ENCODE measurements around the gene KIF6.

The KIF6 gene

DNA sequence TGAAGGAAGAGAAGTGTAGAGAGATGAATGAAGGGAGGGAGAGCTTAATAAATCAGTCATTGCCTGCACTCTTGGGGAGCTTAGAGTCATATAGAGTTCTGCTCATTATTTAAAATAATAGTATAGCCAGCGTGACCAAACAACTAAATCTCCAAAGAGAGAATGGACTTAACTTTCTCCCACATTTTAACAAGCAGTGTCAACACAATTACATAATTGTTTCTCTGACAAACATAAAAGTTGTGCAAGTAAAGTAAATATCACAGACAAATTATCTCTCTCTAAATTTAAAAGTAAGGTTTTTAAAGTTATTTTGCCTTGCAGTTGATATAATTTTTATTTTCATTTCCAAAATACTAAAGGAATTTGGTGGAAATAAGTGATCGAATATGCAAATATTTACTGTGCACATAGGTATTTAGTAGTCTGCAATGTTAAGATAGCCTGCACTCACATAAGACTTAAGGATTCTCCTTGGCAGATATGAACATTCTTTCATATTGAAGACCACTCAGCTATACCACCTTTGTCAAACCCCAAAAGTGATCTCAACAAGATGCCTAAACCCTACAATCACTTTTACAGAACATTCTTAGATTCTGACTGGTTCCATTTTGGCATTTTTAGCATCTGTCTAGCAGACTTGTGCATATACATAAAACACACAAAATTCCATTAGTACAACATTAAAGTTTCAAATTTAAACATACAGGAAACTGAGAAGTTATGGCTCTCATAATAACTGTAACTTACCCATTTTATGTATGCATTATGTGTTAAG, 67.7 kb downstream of the KIF6 start:
- no peak for DNase-seq

DNA sequence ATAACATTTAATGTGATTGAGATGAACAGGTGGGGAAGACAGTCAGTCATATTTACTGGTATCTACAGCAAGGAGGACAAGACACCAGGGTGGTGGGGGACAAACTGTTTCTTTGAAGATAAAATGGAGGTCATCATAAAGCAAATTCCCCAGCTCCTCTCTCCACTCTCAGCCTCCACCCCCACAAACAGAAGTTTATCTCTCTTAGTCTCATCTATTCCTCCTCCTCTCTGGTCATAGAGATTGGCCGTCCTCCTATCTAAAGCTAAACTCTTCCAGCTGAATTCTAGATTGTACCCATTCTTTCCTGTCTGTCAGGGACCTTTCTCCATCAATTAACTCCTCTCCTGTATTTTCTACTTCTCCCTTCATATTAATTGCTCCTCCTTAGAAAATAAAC, 71.1 kb downstream of the KIF6 start:
- no peak for DNase-seq

DNA sequence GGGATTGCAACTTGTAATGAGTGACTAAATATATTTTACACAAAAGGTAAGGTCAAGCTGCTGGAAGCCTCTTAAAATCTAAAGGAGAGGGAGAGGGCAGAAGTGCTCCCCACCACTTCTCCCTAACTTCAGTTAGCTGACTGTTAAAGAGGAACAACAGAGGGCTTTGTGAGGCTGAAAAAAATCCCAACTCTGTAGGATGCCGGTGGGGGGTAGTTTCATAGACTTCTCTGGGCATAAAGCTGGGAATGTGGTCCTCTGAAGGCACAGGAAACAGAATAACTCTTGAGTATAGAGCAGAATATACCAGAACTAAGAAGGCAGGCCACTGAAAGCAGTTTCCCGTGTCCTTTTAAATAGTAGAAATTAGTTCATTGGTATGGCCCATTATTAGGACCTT, 71.6 kb downstream of the KIF6 start:
- DNase-seq = no peak

DNA sequence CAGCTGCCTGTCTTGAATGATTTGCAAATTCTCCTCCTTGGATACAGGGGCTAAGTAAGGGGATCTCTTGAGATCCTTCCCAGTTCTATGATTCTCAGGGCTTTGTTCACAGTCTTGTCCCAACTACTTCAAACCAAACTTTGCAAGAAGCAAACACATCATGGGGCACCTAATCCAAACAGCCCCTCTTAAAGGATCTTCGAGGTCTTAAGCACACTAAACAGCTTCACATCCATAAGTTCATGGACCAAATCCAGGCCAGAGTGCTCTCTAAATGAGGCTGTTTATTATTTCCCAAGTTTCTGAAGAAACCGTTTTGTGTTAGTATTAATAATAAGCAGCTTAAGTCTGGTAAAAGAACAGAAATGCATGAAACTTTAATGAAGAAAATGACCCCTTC, 75.2 kb downstream of the KIF6 start:
- DNase-seq = no peak

DNA sequence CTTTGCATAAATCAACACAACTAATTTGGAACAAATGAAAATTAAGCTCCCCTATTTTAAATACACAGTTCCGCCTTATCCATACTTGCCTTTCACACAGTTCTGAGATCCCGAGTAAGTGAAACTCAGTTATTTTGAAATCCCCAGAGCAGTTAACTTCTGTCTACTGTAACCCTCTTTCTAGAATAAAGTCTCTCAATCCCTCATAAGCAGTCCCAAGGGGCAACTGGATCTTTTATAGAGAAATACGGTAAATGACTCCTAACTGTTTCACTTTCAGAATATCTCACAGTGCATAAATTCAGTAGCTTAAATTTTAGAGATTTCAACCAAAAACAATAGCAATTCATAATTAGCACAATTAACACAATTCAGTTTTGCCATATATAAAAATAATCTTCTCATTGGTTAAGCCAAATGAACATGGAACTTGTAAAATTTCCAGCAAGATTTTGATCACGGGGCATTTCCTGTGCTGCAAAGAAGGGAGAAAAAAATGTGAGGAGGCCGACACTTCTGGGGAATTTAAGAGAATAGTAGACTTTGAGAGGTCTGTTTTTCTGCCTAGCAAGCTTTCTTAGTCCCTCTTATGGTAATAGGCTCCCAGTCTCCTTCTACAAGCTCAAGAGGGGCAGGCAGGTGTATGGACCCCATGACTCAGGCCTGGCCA, 78.3 kb downstream of the KIF6 start:
- no peak for DNase-seq

DNA sequence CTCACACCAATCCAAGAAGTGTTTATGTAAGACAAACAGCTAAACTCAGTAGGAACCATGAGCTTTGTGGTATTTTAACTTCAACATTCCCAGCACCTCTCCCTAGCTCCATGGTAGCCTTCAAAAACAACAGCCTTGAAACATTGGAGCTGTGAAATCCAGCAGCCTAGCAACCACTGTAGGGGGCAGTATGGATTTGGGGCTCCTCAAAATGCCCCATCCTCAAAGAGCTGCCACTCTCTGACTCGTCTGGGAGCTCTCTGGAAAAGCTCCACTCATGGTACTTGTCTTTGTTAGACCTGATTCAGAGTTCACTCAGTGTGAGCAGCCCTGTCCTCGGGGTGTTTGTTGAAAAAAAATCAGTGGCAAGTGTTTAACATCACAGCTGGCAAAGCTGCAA, 82.9 kb downstream of the KIF6 start:
- DNase-seq = no peak

DNA sequence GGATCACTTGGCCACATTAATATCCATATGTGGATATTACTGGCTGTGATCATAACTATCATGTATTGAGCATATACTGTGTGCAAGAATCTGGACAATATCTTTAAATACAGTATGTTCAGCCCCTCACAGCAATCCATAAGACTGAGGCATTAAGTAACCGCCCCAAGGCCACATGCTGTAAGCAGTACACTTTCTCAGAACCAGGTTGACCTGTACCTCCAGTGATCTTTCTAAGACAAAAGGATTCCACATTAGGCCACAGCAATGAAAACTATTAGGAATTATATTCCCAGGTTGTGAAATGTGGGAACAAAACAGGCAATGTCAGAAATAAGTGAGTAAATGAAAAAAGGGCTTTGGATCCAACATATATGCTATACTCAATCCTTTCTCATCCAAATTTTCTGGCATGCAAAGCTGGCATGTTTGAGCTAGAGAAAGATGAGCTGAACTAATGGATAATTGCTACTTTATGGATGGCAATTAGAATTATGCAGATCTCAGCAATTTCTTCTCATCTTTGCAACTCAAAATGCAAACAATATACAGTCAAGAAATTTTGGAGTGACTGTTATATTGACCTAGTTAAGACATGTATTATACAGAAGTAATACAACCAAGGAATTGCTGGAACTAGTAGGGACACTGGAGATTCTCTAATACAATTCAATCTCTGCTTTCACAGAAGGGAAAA, 86.9 kb downstream of the KIF6 start:
- DNase-seq = no peak

DNA sequence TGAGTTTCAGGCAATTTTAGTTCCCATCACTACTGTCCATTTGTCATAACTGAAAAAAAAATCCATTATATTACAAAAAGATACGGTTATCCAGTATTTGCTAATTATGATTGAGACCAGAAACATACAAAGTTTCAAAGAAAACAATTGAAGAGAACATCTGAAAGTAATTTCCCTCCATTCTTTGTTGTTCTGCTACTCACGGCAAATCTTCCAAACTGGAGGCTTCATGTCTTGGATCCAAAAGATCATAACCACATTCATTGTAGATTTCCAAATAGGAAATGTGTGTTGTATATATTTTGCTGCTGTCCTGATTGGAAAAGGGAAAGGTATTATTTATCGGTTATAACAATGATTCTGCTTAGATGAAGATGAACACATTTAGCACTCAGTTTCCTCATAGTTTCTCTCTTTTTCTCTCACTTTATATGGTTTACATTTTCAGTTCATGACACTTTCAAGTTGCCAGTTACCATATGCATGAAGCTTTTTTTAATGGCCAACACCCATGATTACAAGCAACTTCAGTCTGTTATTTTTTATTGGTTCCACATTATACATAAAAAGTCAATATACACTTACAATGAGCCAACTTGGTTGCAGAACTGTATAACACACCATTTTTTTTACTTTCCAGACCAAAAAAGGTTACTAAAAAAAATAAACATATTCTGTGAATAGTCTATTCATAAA, 90.4 kb downstream of the KIF6 start:
- no peak for DNase-seq

DNA sequence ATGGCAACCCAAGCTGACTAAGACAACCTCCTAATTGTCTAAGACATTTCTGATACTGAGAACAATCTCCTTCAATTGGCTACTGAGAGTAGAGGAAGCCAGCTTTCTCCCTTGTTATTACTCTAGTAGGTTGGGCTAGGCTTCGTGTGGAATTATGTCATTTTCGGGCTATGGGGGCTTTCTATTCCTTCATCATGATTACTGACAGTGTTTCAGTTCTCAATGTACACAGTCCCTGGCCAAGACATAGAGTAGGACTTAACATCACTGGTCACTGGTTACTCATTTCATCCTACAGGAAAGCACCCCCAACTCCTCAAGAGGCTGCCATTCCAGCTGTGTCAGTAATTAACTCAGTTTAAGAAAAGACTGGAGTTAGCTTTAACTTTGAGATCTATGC, 100.0 kb downstream of the KIF6 start:
- DNase-seq = no peak

DNA sequence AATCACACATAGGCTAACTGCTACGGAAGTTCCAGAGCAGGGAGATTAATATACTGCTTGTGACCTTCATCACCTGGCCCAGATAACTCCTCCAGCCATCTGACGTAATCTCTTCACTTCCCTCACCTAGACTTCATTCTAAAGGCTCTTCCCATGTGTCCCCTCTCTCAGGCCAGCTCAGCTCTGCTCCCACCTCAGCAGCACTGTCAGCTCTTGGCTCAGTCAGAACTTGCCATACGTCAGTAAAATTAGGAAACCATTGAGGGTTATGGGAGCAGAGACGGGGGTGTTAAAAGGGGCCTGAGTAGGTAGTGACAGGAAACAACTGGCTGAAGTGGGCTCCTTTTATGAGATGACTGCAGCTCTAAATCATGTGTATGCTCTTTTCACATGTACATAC, 101.5 kb downstream of the KIF6 start:
- DNase-seq = no peak

DNA sequence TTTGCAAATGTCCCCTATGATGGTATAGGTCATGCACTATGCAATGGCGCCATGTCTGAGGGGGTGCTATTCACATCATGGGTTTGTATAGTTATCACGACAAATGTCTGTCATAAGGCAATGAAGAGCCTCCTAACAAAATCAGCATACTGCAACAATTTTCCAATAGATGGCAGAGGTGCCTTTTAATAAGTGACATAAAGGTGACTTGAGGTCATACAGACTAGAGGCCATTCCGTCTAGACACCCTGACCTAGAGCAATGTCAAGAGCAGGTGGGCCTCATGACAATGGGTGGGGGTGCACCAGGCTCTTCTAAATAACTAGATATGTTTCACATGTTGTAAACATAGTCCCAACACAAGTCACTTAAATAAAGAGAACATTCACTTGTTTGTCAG, 107.7 kb downstream of the KIF6 start:
- no peak for DNase-seq

DNA sequence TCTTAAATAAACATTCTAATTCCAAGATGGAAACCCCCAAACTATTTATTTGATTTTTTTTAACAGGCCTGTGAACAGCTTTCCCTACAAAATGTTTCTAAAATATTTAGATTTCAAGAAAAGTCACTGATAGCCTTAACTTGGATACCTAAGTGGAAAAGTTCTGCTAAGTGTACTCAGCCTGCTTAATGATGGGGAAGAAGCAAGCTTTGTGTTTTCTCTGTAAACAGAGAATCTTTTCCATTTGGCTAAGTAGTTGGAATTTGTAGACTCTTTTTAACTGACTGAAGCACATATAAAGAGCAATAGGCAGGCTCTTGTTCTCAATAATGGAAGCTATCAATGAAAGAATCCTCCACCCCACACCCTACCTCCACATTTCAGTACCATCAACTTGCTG, 108.2 kb downstream of the KIF6 start:
- DNase-seq = no peak

DNA sequence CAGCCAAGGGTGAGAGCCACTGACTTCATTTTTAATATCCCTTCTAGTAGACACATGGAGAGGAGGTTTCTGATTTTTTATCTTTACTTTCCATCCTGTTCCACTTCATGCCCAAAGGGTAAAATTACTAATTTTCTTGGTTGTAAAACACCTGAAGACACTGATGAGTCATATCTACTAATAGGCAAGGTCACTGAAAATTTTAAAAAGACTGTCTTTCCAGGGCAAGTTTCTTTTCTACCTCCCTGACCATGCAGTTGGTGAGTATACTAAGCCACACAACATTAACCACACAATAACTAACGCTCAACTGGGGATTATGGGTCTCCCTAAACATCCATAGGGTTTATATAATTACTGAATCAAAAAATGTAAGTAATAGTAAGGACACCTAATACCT, 109.6 kb downstream of the KIF6 start:
- DNase-seq = no peak

DNA sequence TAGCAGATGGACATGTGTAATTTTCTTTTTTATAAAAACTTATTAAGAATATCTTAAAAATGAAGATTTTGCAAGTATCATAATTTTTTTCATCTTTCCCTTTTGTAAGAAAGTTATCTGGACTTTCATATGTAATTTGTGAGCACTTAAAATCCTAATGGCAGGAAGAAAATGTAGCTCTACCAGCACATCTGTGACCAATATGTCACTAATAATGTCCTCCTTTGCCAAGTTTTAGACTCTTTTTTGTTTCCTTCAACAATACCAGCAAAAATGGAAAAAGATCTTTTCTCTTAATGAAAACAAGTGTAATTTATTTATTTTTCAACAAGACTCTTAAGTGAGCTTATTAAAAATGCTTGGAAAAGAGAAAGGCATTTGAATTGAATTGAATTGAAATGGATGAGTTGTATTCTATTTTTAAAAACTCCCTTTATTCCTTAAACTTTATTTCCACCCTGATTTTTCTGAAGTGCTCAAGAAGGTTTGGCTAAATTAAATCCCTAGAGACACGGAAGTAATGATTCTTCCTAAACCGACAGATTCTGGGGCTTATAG, 110.7 kb downstream of the KIF6 start:
- DNase-seq = no peak

DNA sequence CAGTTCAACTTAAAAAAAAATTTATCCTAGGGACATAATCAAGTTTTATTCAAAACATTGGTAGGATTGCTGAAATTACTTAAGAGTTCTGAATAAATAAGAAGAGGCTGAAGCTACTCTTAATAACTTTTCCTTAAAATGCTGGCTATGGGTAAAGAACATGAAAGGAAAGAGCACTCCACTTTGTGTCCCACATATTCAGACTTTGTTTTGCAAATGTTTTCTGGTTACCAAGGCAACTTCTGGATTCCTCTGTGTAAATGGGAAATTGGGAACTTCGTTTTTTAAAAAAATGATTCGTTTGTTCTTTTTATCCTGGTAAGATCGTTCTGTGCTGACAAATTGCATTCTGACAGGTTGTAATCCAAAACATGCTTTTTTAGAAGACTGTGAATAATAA, 115.0 kb downstream of the KIF6 start:
- DNase-seq = no peak

DNA sequence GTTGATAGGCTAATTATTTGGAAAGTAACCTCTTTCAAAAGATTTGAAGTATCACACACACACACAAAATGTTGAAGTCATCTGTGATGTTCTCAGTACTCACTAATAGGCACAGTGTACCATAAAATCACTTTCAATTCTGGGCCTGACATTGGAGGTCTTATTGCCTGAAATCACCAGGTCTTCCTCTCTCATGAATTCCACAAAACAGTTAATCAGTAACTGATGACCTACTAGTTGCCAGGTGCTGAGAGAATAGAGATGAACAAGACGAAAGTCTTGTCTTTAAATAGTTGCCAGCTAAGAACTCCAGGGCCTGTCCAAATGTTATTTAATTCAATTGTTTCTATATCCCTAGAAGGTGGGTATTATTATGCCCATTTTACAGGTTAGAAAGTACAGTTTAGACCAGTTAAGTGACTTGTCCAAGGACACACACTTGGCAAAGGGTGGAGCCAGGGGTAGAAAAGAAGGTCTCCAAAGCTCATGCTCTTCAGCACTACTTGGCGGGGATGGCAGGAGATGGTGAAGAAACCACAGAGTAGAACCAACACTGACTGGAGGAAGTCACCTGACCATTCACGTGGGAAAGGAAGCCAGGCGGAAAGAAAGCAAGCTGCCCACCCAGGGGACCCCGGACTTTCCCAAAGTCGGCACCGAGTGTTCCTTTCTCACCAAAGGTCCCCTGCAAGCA, 116.4 kb downstream of the KIF6 start:
- no peak for DNase-seq

DNA sequence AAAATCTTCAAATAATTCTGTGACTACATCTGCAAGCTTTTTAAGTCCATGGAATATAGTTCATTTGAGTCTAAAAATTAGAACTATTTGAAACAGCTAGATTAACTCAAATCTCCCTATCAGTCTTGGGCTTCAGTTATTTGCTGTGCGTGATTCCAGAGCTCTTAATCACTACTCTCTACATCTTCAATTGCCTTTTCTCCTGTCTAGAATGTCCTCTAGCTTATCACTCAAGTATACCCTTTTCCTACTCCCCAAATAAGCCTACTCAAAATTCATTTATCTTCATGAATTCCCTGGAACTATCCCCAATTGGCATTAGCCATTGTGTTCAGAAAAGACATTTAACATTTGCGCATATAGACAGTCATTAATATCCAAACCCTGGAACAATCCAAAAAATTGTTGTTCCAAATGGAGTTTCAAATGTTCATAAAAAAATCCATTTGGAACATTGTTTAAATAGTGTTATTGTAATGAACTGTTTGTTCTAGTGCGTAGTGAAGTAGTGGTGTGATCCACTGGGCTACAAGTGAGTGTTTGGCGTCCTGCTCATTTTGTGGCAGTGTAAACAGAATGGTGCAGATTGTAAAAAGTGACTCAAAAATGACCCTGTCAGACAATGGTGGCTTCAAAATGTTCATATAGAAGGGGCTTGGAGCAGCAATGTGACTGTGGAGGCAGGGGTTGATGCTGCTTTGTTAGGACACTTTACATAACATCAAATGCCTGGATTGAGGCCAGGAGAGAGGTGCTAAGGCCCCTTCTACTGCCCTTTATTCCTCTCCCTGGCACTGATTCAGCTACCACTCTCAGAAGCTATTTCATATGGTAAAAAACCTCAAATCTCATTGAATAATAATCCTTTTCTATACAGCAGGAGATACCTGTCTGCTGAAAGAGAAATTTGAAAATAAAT, 122.3 kb downstream of the KIF6 start:
- no peak for DNase-seq

DNA sequence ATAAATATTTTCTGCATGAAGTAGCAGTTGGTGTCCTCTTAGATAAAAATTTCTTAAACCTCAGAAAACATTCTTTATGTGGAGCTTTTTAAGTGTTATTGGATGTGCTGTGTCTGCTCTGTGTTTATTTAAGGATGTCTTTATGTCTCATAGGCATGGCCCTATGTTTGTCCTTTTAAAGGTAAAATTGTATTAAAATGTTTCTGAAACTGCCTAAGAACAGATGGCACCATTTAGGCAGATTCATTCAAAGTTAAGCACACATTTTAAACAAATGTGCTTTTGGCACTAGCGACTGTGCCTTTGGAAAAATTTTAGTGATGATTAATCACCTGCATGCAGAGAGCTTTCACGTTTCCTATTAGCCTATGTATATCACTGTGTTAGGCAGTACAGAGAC, 125.2 kb downstream of the KIF6 start:
- no peak for DNase-seq

DNA sequence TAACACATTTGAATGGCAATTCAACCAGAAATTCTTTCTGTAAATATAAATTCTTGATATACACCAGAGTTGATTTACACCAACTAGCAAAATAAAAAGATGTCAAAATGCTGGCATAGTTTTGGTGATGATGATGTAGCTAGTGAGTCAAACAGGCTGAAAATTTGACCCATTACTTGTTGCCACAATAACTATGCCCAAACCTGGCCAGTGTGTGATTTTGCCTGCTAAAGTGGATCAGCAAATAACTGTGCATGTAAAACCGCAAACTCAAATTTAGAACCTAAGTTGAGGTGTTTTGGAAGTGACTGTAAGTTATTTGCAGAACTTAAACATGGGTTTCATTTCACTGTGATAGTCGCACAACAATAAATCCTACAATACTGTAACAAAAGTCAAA, 125.9 kb downstream of the KIF6 start:
- DNase-seq = no peak

DNA sequence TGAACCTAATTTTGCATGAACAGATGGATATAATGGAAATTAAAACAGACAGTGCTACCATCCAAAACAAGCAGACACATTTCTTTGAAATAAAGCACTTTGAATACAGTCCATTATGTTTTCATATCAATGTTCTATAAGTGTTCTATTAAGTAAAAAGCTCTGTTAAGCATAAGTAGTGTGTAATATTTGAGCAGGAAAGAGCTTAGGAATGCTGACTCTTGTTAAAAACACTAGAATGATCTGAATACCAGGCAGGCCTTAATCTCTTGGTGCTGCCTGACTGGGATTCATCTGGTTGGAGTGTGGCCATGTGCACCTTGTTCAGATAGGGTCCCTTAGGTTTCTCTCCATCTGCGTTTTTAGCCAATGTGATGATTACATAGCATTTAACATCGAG, 130.9 kb downstream of the KIF6 start:
- DNase-seq = no peak

DNA sequence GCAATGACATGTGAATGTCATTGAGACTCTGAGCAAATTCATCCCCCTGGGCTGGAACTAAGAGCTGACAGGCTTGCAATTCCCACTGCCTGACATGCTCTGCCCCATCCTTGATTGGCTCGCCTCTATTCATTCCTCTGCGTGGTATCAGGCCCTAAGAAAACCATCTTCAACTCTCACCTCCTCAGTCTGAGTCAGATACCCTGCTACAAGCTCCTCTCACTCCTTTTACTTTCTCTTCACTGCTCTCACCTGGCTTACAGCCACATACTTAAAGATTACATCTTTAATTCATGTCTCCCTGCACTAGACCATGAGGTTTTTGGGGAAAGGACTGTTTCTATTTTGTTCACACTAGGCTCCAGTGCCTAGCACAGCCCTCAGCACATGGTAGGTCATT, 131.6 kb downstream of the KIF6 start:
- DNase-seq = no peak
